COLO668 (cell line): ENCODE measurements around the gene CNOT11.

Experiments
- DNase-seq: peaks from one replicate; lab custom pipeline; 2025; ENCODE audit not compliant: unreplicated experiment; lab: John Stamatoyannopoulos, UW

CNOT11 gene

DNA sequence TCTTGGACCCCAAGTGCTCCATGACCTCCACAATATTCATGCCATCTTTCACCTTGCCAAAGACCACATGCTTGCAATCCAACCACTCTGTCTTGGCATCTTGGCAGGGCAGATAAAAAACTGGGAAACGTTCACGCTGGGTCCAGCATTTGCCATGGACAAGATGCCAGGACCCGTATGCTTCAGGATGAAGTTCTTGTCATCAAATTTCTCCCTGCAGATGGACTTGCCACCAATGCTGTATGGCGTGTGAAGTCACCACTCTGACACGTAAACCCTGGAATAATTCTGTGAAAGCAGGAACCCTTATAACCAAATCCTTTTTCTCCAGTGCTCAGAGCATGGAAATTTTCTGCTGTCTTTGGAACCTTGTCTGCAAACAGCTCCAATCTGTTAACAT lies 21.5 kb downstream of the CNOT11 start:
- no peak for DNase-seq

- no peak for DNase-seq
Measured at GRCh38 chr2:101277111-101277510, 24.4 kb downstream of the CNOT11 start.

- no peak for DNase-seq
Measured at GRCh38 chr2:101278925-101279324, 26.2 kb downstream of the CNOT11 start.

DNA sequence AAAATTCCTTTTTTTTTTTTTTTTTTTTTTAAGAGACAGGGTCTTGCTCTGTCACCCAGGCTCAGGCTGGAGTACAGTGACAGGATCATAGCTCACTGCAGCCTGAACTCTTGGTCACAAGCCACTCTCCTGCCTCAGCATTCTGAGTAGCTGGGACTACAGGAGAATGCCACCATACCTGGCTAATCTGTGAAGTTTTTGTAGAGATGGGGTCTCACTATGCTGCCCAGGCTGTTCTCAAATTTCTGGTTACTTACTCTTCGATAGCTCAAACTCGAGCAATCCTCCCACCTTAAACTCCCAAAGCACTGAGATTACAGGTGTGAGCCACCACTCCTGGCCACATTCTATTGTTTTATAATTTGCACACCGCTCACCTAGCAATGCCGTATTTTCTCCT lies 28.8 kb downstream of the CNOT11 start:
- DNase-seq = no peak

- no peak for DNase-seq
Measured at GRCh38 chr2:101282980-101283379, 30.3 kb downstream of the CNOT11 start.

- DNase-seq = no peak
Measured at GRCh38 chr2:101286684-101287083, 34.0 kb downstream of the CNOT11 start.

DNA sequence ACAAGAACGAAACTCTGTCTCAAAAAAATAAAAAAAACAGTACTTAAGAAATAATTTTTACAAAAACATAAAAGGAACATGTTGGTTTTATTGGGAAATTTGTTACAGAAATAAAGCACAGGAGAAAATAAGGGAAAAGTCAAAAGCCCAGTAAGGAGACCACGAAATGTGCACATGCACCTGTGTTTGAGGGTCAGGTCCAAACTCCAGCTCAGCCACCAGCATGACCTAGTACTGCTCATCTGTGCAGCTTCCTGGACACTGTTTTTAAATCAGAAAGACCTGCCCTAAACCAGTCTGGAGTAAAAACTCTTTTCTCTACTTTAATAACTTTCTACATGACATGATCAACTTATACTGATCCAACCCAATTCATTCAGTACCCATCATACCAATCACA lies 34.6 kb downstream of the CNOT11 start:
- no peak for DNase-seq

GRCh38 chr2:101290711-101291110 lies 38.0 kb downstream of the CNOT11 start:
- no peak for DNase-seq

GRCh38 chr2:101291973-101292372 lies 39.3 kb downstream of the CNOT11 start:
- DNase-seq = no peak

DNA sequence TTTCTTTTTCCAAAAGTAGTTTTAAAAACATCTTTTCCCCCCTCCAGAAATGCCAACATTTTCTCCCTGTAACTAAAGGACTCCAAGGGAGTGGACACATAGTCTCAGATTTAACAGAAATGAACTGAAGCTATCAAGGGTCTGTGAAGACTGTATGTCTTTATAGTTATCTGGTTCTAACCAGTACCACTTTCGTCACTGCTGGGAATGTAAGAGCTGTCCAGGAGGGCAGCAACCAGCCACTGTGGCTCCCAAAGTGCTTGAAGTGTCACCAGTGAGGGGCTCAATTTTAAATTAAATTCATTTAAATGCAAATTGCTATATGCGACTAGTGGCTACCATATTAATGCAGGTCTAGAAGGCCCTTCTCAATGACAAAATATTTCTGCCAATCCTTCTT lies 40.9 kb downstream of the CNOT11 start:
- DNase-seq = no peak

DNA sequence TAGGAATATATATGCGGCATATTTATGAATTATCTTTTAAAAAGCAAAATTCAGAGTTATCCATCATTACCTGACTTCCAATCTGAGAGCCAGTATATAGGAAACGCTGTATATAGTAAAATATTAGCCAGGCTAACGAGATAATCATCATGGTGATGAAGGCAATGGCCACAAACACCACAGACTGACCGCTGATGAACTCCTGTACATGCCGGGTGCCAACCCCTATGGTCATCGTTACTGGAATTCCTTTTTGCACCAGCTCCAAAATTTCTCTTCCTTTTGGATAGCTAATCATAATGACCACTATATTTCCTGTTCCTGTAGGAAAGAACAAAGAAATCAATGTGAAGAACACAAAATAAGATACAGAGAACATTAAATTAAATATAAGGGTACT lies 42.2 kb downstream of the CNOT11 start:
- no peak for DNase-seq

DNA sequence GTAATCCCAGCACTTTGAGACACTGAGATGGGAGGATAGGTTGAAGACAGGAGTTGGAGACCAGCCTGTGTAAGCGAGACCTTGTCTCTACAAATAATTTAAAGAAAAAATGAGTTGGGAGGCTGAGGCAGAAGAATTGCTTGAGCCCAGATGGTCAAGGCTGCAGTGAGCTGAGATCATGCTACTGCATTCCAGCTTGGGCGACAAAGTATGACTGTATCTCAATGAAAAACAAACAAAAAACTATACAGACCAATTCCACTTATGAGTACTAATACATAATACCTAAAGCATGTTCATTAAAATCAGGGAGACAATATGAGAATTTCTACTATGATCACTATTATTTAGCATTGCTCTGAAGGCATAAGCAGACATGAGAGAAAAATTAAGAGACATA lies 43.2 kb downstream of the CNOT11 start:
- DNase-seq = no peak

GRCh38 chr2:101296371-101296770 lies 43.7 kb downstream of the CNOT11 start:
- no peak for DNase-seq

DNA sequence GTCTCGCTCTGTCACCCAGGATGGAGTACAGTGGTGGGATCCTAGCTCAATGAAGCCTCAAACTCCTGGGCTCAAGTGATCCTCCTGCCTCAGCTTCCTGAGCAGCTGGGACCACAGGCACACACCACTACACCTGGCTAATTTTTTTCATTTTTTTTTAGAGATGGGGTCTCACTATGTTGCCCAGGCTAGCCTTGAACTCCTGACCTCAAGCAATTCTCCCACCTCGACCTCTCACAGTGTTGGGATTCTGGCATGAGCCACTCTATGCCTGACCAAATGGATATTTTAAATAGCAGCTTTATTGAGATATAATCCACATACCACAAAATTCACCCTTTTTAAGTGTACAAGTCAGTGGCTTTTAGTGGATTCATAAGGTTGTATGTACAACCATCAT lies 44.7 kb downstream of the CNOT11 start:
- no peak for DNase-seq

- DNase-seq = no peak
Measured at GRCh38 chr2:101299604-101300003, 46.9 kb downstream of the CNOT11 start.

DNA sequence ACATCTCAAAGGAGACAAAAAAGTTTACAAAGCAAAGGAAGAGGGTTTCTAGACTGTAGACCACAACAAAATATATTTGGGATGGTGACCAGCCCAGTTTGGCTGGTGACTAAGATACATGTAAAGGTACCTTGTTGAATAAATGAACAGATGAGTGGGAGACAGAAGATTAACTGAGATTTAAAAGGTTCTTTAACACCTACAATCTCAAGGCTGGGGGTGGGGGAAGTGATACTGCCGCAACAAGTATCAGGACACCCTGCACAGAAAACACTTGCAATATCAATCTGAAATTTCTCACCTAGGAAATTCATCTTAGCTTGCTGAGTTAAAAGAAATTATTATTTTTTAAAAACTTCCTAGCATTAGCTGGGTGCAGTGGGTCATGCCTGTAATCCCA lies 47.5 kb downstream of the CNOT11 start:
- DNase-seq = no peak

DNA sequence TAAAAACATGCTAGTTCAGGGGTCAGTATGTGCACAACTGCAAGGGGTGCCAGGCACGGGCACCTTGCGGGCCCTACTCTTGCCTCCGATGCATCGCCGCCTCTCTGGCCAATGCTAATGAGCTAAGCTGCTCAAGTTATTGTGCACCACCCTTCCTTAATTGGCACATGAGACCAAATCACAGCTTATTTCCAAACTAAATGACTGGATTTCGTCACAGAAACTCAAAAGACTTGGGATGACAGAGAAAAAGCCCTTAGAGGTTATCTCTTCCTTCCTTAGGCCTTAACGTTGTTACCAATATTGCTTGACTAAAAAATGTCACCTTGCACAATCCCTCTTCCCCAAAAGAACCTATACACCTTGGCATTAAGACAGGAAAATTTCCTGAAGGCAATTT lies 48.1 kb downstream of the CNOT11 start:
- no peak for DNase-seq

DNA sequence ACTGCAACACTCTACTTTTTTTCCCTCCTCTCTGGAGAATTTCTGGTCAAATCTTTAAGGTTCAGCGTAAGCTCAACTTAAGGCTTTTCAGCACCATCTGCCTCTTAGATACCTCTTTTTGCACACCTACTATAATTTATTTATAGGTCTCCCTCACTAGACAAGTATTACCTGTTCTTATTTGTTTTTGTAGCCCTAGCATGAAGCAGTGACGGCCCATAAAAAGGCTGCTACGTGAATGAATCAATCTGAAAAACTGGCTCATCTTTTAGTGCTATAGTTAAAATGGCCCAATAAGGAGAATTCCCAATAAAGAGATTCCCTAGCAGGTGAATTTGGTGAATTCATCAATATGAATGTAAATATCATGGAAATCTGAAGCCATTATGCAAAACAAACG lies 49.3 kb downstream of the CNOT11 start:
- no peak for DNase-seq

DNA sequence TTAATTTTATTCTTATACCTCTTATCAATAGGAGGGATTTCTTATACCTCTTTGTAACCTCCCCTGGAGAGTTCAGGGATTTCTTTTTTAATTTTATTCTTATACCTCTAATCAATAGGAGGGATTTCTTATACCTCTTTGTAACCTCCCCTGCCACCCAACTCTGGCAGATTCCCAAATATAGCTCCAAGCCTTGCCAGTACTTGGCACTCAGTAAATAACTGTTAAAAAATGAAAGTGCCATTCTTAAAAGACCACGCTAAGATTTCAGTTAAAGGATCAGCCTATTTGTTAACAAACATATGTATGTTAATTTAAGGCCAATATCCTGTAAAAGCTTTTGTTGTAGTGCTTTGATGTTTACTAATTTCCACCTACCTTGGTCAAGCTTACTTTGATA lies 51.0 kb downstream of the CNOT11 start:
- DNase-seq = no peak

- DNase-seq = no peak
Measured at GRCh38 chr2:101305035-101305434, 52.3 kb downstream of the CNOT11 start.

DNA sequence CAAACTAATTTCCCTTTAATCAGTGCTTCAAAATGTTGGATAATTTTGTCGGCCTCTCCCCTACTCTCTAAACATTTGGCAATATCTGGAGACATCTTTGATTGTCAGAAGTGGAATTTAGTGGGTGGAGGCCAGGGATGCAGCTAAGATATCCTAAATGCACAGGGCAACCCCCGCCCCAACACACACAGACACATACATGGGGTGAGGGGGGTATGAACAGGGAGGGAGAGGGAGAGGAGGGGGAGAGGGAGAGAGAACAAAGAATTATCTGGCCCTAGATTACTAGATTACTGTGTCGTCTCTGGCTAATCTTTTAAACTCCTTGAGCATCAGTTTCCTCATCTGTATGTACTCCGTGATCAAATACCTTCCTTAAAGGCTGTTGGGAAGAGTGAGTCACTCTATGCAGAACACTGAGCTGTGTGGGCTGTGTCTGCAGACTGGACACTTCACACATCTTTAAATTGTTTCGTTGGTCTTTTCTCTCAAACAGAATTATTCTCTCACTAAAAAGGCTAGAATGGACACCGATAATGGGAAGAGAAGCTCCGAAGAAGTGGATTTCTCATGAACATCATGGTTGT lies 52.9 kb downstream of the CNOT11 start:
- no peak for DNase-seq

GRCh38 chr2:101306410-101306809 lies 53.7 kb downstream of the CNOT11 start:
- DNase-seq = no peak

GRCh38 chr2:101307503-101307902 lies 54.8 kb downstream of the CNOT11 start:
- DNase-seq = no peak

GRCh38 chr2:101307950-101308431 lies 55.3 kb downstream of the CNOT11 start:
- no peak for DNase-seq
